HepG2 (cell line): ENCODE data around the gene PFDN2. TPM values are rescaled to one million over a fixed set of nuclear protein-coding genes. Genes with fewer than 3 reads are reported as not detected.

Experiments
- CHD2 ChIP-seq: IDR thresholded peaks from 2 replicates; pipeline ENCODE4 v1.6.1; 2011; ENCODE audit warnings: low read depth, low read length, improper control_type of control experiment
- FLYWCH1 ChIP-seq: sonication (generic); formaldehyde crosslinking; IDR thresholded peaks from 2 replicates; pipeline ENCODE4 v1.8.1; 2023; ENCODE audit warnings: mild to moderate bottlenecking, missing genetic modification reagents
- GLMP ChIP-seq: sonication (generic); formaldehyde crosslinking; IDR thresholded peaks from 2 replicates; pipeline ENCODE4 v1.9.0; 2021; ENCODE audit warnings: missing genetic modification reagents, mild to moderate bottlenecking, borderline replicate concordance
- KDM2A ChIP-seq: sonication (generic); formaldehyde crosslinking; IDR thresholded peaks from 2 replicates; pipeline ENCODE4 v1.4.0; 2020; ENCODE audit warnings: low read depth, missing genetic modification reagents, borderline replicate concordance
- KIAA2018 ChIP-seq: sonication (generic); formaldehyde crosslinking; IDR thresholded peaks from 2 replicates; pipeline ENCODE4 v1.5.0; 2020; ENCODE audit warnings: mild to moderate bottlenecking, missing genetic modification reagents, borderline replicate concordance
- PRMT3 ChIP-seq: sonication (generic); formaldehyde crosslinking; IDR thresholded peaks from 2 replicates; pipeline ENCODE4 v1.8.1; 2022; ENCODE audit warnings: low read depth, mild to moderate bottlenecking, moderate library complexity, missing genetic modification reagents, borderline replicate concordance
- SYNCRIP ChIP-seq: fragments of 200-400 bp; formaldehyde crosslinking; IDR thresholded peaks from 2 replicates; pipeline ENCODE4 v1.6.1; 2018; ENCODE audit warnings: mild to moderate bottlenecking, low read depth, low read length; ENCODE audit not compliant: insufficient read depth
- ZHX2 ChIP-seq, 2 experiments: sonication (generic) in 1 of 2; formaldehyde crosslinking in 1 of 2; IDR thresholded peaks; 2 replicates each; pipeline versions ENCODE4 v1.6.1 to v1.9.0; 2014 to 2022; ENCODE audit warnings: antibody characterized with exemption in 1 of 2, borderline replicate concordance in 1 of 2, inconsistent platforms in 1 of 2, low read depth in 1 of 2, missing genetic modification reagents in 1 of 2
- ZNF878 ChIP-seq: sonication (generic); formaldehyde crosslinking; IDR thresholded peaks from 2 replicates; pipeline ENCODE4 v1.8.1; 2023; ENCODE audit warnings: mild to moderate bottlenecking, missing genetic modification reagents, moderate library complexity
- polyA plus RNA-seq, 8 experiments: library from polyadenylated mRNA; depleted of rRNA in 3 of 8; stranded (reverse) in 7 of 8; unstranded in 1 of 8; fragments of >200 nt; fragmentation: Illumina TruSeq in 4 of 8; extraction: Trizol in 4 of 8; gene quantifications; 2 replicates each; pipeline versions ENCODE4 v1.2.1 to v1.2.3, GENCODE V29; 2011 to 2016; ENCODE audit warnings: low read depth in 4 of 8, missing spikeins in 1 of 8, mixed read lengths in 1 of 8; ENCODE audit not compliant: insufficient read depth in 1 of 8
- total RNA-seq, 5 experiments: library from RNA; depleted of rRNA; stranded (reverse); fragments of >200 nt; fragmentation: Illumina TruSeq; extraction: Trizol; gene quantifications; 2 replicates each; pipeline ENCODE4 v1.2.3, GENCODE V29; 2016; ENCODE audit warnings: low read depth in 1 of 5

PFDN2 gene
- total and polyA plus RNA-seq, 2 of the 13 experiments (the other 11 are each of a cell fraction or from before 2014, with no cell fraction given), result 62.6 to 63.6 TPM

- TF ChIP-seq KIAA2018 (CRISPR knock-in tag) (no peak), PRMT3 (CRISPR knock-in tag) (no peak), ZNF878 (no peak), KDM2A (CRISPR knock-in tag) (peak; percentile 92), CHD2 (peak; percentile 93), GLMP (CRISPR knock-in tag) (no peak), FLYWCH1 (no peak), SYNCRIP (no peak), ZHX2 (IDR thresholded peaks at IDR 0.05; ENCODE audit: low read depth) (no peak), ZHX2 (CRISPR knock-in tag; IDR thresholded peaks at IDR 0.05; ENCODE audit: borderline replicate concordance) (no peak)
Measured at GRCh38 chr1:161165742-161166668, 48.2 kb upstream of the PFDN2 start, which contains the start of gene PPOX (continued).
